ENCODE results near the gene NKD2.
A peak's percentile ranks its signal among the peaks of the same experiment; 100 is the strongest.

- TF ChIP-seq CTCF (IDR thresholded peaks at IDR 0.05) (peak; percentile 85), POLR2A (IDR thresholded peaks at IDR 0.05; ENCODE audit: low read length) (peak; percentile 68), RCOR1 (IDR thresholded peaks at IDR 0.05; ENCODE audit: low read depth, low read length) (no peak), HDAC2 (IDR thresholded peaks at IDR 0.05) (no peak), HMGXB4 (CRISPR knock-in tag; IDR thresholded peaks at IDR 0.05; ENCODE audit: borderline replicate concordance) (no peak), ZC3H11A (IDR thresholded peaks at IDR 0.05) (no peak), MYC (IDR thresholded peaks at IDR 0.05; ENCODE audit: borderline replicate concordance, low read length) (no peak; the same call in 1 of the 2 replicates), JUNB (IDR thresholded peaks at IDR 0.05) (no peak), BHLHE40 (IDR thresholded peaks at IDR 0.05; ENCODE audit: low read depth, low read length) (no peak), EP300 (IDR thresholded peaks at IDR 0.05) (no peak), ZFP36 (IDR thresholded peaks at IDR 0.05; ENCODE audit: borderline replicate concordance, partially characterized antibody) (no peak)
Observed at GRCh38 chr5:1008451-1009358, at the start of gene NKD2.

Measured in A549 (cell line).